HCT116 (cell line): ENCODE results near the gene COX7A2L. TPM values are rescaled to one million over a fixed set of nuclear protein-coding genes. Genes with fewer than 3 reads are reported as not detected.

ENCODE experiments used
- ATAC-seq: fragments of 200-7000 bp; cut with Tn5 transposase; 2 replicates; pipeline ENCODE4 v1.9.1; 2020; ENCODE audit warnings: mild to moderate bottlenecking, moderate library complexity
- BruUV-seq: library from RNA; stranded (reverse); fragments of 400-500 nt; replicated peaks from 2 replicates; lab custom pipeline; 2021; lab: Mats Ljungman, UMichigan
- CTCF ChIA-PET: fragments of 300-600 bp; sonication (Branson Sonifier 250); formaldehyde crosslinking; loops from one replicate; lab custom pipeline; 2021; ENCODE audit warnings: antibody characterized with exemption; lab: Charles Lee
- POLR2A ChIA-PET: fragments of 300-600, 350-600 bp; sonication (Branson Sonifier 250); formaldehyde crosslinking; loops from one replicate; lab custom pipeline; 2021; ENCODE audit warnings: antibody characterized with exemption; lab: Charles Lee
- RAD21 ChIA-PET, 2 experiments: fragments of 300-600 bp; sonication (Branson Sonifier 250); formaldehyde crosslinking; loops; one replicate each; lab custom pipeline; 2023; ENCODE audit warnings: low total read pairs in 2 of 2; ENCODE audit not compliant: uncharacterized antibody in 2 of 2, unreplicated experiment in 2 of 2, low non-redundant PET in 1 of 2; lab: Charles Lee
- DNase-seq: peaks from one replicate; pipeline ENCODE4 v3.0.0-alpha.2; 2010; ENCODE audit warnings: low read depth, low spot score
- H2AFZ ChIP-seq: fragments of 200-600 bp; shearing (Covaris generic), sonication (generic); 2 replicates; pipeline ENCODE4 v1.6.1; 2017; ENCODE audit warnings: low read depth, mixed run types, mixed read lengths, antibody characterized with exemption, low read length; ENCODE audit not compliant: poor library complexity, severe bottlenecking
- H3K27ac ChIP-seq: 2 replicates; pipeline ENCODE4 v1.5.1; 2012; ENCODE audit warnings: low read depth, low read length
- H3K27me3 ChIP-seq: fragments of 200-600 bp; sonication (generic); 2 replicates; pipeline ENCODE4 v1.6.1; 2016; ENCODE audit warnings: mixed run types, low read length, mixed read lengths; ENCODE audit not compliant: insufficient read depth
- H3K36me3 ChIP-seq, 2 experiments: fragments of 200-500 bp in 1 of 2; fragments of 200-600 bp in 1 of 2; sonication (Bioruptor generic) in 1 of 2; sonication (generic) in 1 of 2; 2 replicates each; pipeline versions ENCODE4 v1.5.1 to v1.6.1; 2014 to 2016; ENCODE audit warnings: low read length in 2 of 2, inconsistent platforms in 1 of 2, mixed read lengths in 1 of 2, mixed run types in 1 of 2; ENCODE audit not compliant: insufficient read depth in 2 of 2, control insufficient read depth in 1 of 2
- H3K4me1 ChIP-seq, 2 experiments: fragments of 200-600 bp in 1 of 2; sonication (generic) in 1 of 2; 2 replicates each; pipeline versions ENCODE4 v1.5.1 to v1.6.1; 2012 to 2017; ENCODE audit warnings: low read length in 2 of 2, inconsistent platforms in 1 of 2, mild to moderate bottlenecking in 1 of 2, mixed read lengths in 1 of 2, mixed run types in 1 of 2, moderate library complexity in 1 of 2; ENCODE audit not compliant: insufficient read depth in 2 of 2, control insufficient read depth in 1 of 2
- H3K4me2 ChIP-seq: fragments of 200-600 bp; sonication (generic); 2 replicates; pipeline ENCODE4 v1.6.1; 2017; ENCODE audit warnings: mixed run types, low read length, mixed read lengths
- H3K4me3 ChIP-seq, 2 experiments: fragments of 200-600 bp in 1 of 2; sonication (generic) in 1 of 2; replicated peaks in 1 of 2; 2 replicates each; pipeline ENCODE4 v1.5.1; 2011 to 2016; ENCODE audit warnings: low read length in 2 of 2, control low read depth in 1 of 2, low read depth in 1 of 2, mild to moderate bottlenecking in 1 of 2, mixed read lengths in 1 of 2, mixed run types in 1 of 2
- H3K79me2 ChIP-seq: fragments of 200-600 bp; sonication (generic); 2 replicates; pipeline ENCODE4 v1.6.1; 2017; ENCODE audit warnings: mild to moderate bottlenecking, mixed run types, low read length, moderate library complexity, mixed read lengths; ENCODE audit not compliant: insufficient read depth
- H3K9ac ChIP-seq: fragments of 200-600 bp; sonication (generic); 2 replicates; pipeline ENCODE4 v1.6.1; 2016; ENCODE audit warnings: low read length, mixed read lengths
- H3K9me2 ChIP-seq: fragments of 200-600 bp; sonication (generic), shearing (Covaris generic); 2 replicates; pipeline ENCODE4 v1.6.1; 2017; ENCODE audit warnings: mixed run types, mild to moderate bottlenecking, moderate library complexity; ENCODE audit not compliant: insufficient read depth
- H3K9me3 ChIP-seq, 2 experiments: fragments of 200-500 bp in 1 of 2; fragments of 200-600 bp in 1 of 2; sonication (Bioruptor generic) in 1 of 2; sonication (generic) in 1 of 2; 2 replicates each; pipeline ENCODE4 v1.6.1; 2014 to 2017; ENCODE audit warnings: low read length in 2 of 2, mixed read lengths in 2 of 2, inconsistent platforms in 1 of 2, low read depth in 1 of 2, mild to moderate bottlenecking in 1 of 2, mixed run types in 1 of 2, moderate library complexity in 1 of 2; ENCODE audit not compliant: control insufficient read depth in 1 of 2, insufficient read depth in 1 of 2
- H4K20me1 ChIP-seq: fragments of 200-600 bp; sonication (generic), shearing (Covaris generic); 2 replicates; pipeline ENCODE4 v1.6.1; 2017; ENCODE audit warnings: mixed run types, mild to moderate bottlenecking, moderate library complexity; ENCODE audit not compliant: insufficient read depth
- CBX3 ChIP-seq: IDR thresholded peaks from 2 replicates; pipeline ENCODE4 v1.6.1; 2012; ENCODE audit warnings: low read depth
- CEBPB ChIP-seq: IDR thresholded peaks from 2 replicates; pipeline ENCODE4 v1.6.1; 2012; ENCODE audit warnings: low read depth
- EZH2 ChIP-seq: fragments of 200-600 bp; sonication (generic); IDR thresholded peaks from 2 replicates; pipeline ENCODE4 v1.6.1; 2017; ENCODE audit warnings: antibody characterized with exemption, mixed run types
- EZH2phosphoT487 ChIP-seq: fragments of 200-600 bp; IDR thresholded peaks from 2 replicates; pipeline ENCODE4 v1.6.1; 2018; ENCODE audit warnings: antibody characterized with exemption, borderline replicate concordance
- FOSL1 ChIP-seq: IDR thresholded peaks from 2 replicates; pipeline ENCODE4 v1.6.1; 2012; ENCODE audit warnings: low read depth
- JUND ChIP-seq: IDR thresholded peaks from 2 replicates; pipeline ENCODE4 v1.6.1; 2012
- POLR2A ChIP-seq: IDR thresholded peaks from 2 replicates; pipeline ENCODE4 v1.7.0; 2011; ENCODE audit warnings: borderline replicate concordance; ENCODE audit not compliant: insufficient read depth, insufficient read length; ENCODE audit errors: extremely low read depth
- POLR2AphosphoS5 ChIP-seq: IDR thresholded peaks from 2 replicates; pipeline ENCODE4 v1.6.1; 2011; ENCODE audit warnings: mild to moderate bottlenecking, low read depth, low read length, moderate library complexity
- RAD21 ChIP-seq: IDR thresholded peaks from 2 replicates; pipeline ENCODE4 v1.6.1; 2012; ENCODE audit warnings: low read depth, mild to moderate bottlenecking
- SIN3A ChIP-seq: IDR thresholded peaks from 2 replicates; pipeline ENCODE4 v1.6.1; 2012; ENCODE audit warnings: low read depth
- SP1 ChIP-seq: IDR thresholded peaks from 2 replicates; pipeline ENCODE4 v1.6.1; 2012; ENCODE audit warnings: low read depth
- SRF ChIP-seq: IDR thresholded peaks from 2 replicates; pipeline ENCODE4 v1.6.1; 2012; ENCODE audit warnings: low read depth
- ZFX ChIP-seq: fragments of 450-650 bp; IDR thresholded peaks from 2 replicates; pipeline ENCODE4 v1.6.1; 2017
- ZNF274 ChIP-seq: fragments of 200-500 bp; sonication (Bioruptor generic); IDR thresholded peaks from 2 replicates; pipeline ENCODE4 v1.6.1; 2014; ENCODE audit warnings: mild to moderate bottlenecking, low read depth, low read length, inconsistent platforms
- intact Hi-C: fragments of 100-400 bp; cut with micrococcal nuclease; formaldehyde crosslinking; loops from 2 replicates; pipeline ENCODE4 v1.10.0; 2022
- total RNA-seq: library from RNA; stranded (reverse); gene quantifications from one replicate; pipeline ENCODE4 v1.2.1, GENCODE V29; 2021; ENCODE audit not compliant: unreplicated experiment
- TF ChIP-seq, protein P1 (sequence below): IDR thresholded peaks from 2 replicates; pipeline ENCODE4 v1.6.1; 2012
- TF ChIP-seq, protein P2 (sequence below): IDR thresholded peaks from 2 replicates; pipeline ENCODE4 v1.6.1; 2012; ENCODE audit warnings: low read depth
- TF ChIP-seq, protein P3 (sequence below), 3 experiments: fragments of 200-600 bp in 1 of 3; sonication (generic) in 1 of 3; IDR thresholded peaks in 2 of 3; conservative IDR thresholded peaks in 1 of 3; 2 replicates each; pipeline ENCODE4 v1.5.1; 2012 to 2017; ENCODE audit warnings: low read depth in 2 of 3, low read length in 2 of 3, antibody characterized with exemption in 1 of 3, borderline replicate concordance in 1 of 3, control low read depth in 1 of 3, mild to moderate bottlenecking in 1 of 3, mixed read lengths in 1 of 3, mixed run types in 1 of 3, moderate library complexity in 1 of 3; ENCODE audit not compliant: insufficient read depth in 1 of 3

COX7A2L gene
- total RNA-seq, 1 experiment from 2014 or later: 104 TPM

DNA sequence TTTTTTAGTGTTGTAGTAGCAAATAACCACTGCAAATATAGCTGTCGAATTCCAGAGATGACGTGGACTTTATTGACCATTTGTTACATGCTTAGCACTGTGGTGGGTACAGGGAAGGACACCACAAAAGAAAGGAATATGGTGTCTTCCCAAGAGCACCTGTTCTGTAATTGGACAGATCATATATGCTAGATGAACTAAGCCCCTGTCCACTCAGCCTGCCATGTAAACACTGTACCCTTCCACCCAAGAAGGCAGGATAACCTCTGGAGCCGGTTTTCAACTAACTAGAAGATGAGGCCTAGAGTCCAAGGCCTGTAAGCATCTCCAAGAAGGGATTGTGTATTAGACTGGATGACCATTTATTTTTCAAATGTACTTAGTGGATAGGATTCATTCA lies 44.1 kb downstream of the COX7A2L start:
- no peak overlapping the region for H3K4me3 ChIP-seq
- RAD21 ChIA-PET: no interaction called here

DNA sequence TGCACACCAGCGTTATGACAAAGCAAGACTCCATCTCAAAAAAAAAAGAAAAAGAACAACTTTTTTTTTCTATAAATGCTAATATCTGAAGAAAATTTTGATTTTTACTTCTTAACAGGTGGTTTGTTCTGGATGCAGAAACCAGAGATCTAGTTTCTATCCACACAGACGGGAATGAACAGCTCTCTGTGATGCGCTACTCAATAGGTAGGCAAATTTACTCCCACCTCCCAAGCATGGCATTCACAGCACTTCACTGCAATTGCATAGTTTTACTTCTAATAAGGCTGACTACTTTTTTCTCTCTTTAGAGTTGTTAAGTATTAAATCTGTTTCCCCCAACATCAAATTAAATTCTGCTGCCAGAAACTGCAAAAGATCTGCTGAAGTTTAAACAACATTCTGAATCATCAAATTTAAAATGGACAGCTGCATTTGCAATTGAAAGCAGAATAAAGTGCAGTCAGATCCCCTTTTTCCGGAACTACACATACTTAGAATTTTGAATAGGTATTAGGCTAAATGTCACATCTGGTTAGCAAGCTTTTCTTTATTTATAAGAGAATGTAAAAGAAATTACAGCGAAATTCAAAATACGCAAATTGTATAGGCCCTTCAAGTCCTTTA lies 45.1 kb downstream of the COX7A2L start:
- no peaks in the 10 kb centered on the region for H3K79me2 ChIP-seq
- H3K27ac ChIP-seq: no peak overlapping the region
- RAD21 ChIA-PET: no interaction called here
- no peak overlapping the region for H3K9ac ChIP-seq
- CTCF ChIA-PET: no interaction called here
- DNase-seq (no peak), ATAC-seq (no peak)
- no TSS peak for BruUV-seq
- no peaks in the 10 kb centered on the region for H4K20me1 ChIP-seq
- peaks cover 8 to 11% of the 10 kb centered on the region in 2 experiments; a peak in 1 of 4 replicates for H3K36me3 ChIP-seq
- H3K4me3 ChIP-seq: no peak overlapping the region
- no peaks in the 10 kb centered on the region for H3K9me2 ChIP-seq
- H3K4me2 ChIP-seq: no peak overlapping the region
- intact Hi-C loops: no loop called here
- H2AFZ ChIP-seq: no peak overlapping the region
- H3K9me3 ChIP-seq: no peaks in the 10 kb centered on the region
- POLR2A ChIA-PET: no interaction called here
- H3K4me1 ChIP-seq: peaks cover 0 to 3% of the 10 kb centered on the region in 2 experiments; a peak in 1 of 4 replicates
- H3K27me3 ChIP-seq: no peaks in the 10 kb centered on the region
- TF ChIP-seq, protein P1, sequence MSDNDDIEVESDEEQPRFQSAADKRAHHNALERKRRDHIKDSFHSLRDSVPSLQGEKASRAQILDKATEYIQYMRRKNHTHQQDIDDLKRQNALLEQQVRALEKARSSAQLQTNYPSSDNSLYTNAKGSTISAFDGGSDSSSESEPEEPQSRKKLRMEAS: no peak
- TF ChIP-seq, protein P2, sequence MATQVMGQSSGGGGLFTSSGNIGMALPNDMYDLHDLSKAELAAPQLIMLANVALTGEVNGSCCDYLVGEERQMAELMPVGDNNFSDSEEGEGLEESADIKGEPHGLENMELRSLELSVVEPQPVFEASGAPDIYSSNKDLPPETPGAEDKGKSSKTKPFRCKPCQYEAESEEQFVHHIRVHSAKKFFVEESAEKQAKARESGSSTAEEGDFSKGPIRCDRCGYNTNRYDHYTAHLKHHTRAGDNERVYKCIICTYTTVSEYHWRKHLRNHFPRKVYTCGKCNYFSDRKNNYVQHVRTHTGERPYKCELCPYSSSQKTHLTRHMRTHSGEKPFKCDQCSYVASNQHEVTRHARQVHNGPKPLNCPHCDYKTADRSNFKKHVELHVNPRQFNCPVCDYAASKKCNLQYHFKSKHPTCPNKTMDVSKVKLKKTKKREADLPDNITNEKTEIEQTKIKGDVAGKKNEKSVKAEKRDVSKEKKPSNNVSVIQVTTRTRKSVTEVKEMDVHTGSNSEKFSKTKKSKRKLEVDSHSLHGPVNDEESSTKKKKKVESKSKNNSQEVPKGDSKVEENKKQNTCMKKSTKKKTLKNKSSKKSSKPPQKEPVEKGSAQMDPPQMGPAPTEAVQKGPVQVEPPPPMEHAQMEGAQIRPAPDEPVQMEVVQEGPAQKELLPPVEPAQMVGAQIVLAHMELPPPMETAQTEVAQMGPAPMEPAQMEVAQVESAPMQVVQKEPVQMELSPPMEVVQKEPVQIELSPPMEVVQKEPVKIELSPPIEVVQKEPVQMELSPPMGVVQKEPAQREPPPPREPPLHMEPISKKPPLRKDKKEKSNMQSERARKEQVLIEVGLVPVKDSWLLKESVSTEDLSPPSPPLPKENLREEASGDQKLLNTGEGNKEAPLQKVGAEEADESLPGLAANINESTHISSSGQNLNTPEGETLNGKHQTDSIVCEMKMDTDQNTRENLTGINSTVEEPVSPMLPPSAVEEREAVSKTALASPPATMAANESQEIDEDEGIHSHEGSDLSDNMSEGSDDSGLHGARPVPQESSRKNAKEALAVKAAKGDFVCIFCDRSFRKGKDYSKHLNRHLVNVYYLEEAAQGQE: no peak
- TF ChIP-seq POLR2A (no peak), CEBPB (no peak), ZFX (no peak), JUND (no peak), SP1 (no peak), EZH2 (no peak), RAD21 (no peak), FOSL1 (no peak), SIN3A (no peak), POLR2AphosphoS5 (no peak)
- TF ChIP-seq, protein P3, sequence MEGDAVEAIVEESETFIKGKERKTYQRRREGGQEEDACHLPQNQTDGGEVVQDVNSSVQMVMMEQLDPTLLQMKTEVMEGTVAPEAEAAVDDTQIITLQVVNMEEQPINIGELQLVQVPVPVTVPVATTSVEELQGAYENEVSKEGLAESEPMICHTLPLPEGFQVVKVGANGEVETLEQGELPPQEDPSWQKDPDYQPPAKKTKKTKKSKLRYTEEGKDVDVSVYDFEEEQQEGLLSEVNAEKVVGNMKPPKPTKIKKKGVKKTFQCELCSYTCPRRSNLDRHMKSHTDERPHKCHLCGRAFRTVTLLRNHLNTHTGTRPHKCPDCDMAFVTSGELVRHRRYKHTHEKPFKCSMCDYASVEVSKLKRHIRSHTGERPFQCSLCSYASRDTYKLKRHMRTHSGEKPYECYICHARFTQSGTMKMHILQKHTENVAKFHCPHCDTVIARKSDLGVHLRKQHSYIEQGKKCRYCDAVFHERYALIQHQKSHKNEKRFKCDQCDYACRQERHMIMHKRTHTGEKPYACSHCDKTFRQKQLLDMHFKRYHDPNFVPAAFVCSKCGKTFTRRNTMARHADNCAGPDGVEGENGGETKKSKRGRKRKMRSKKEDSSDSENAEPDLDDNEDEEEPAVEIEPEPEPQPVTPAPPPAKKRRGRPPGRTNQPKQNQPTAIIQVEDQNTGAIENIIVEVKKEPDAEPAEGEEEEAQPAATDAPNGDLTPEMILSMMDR (IDR thresholded peaks at IDR 0.05 in 2 of 3, conservative IDR thresholded peaks at IDR 0.05 in 1 of 3; ENCODE audit: borderline replicate concordance in 1 of 3, insufficient read depth in 1 of 3, low read depth in 2 of 3, low read length in 2 of 3): no peak

More for the DNA sequence above, 44.1 kb downstream of the COX7A2L start:
- no peaks in the 10 kb centered on the region for H3K79me2 ChIP-seq
- no peak for ATAC-seq
- BruUV-seq: no TSS peak
- no peak overlapping the region for H3K9ac ChIP-seq
- TF ChIP-seq SRF (no peak), SIN3A (no peak), POLR2AphosphoS5 (no peak), FOSL1 (no peak), CEBPB (no peak), ZFX (no peak), ZNF274 (no peak), EZH2phosphoT487 (no peak), CBX3 (no peak)
- no peak overlapping the region for H3K27ac ChIP-seq
- H4K20me1 ChIP-seq: no peaks in the 10 kb centered on the region
- H2AFZ ChIP-seq: no peak overlapping the region
- no peak overlapping the region for H3K4me2 ChIP-seq
- H3K36me3 ChIP-seq: peaks cover 8 to 11% of the 10 kb centered on the region in 2 experiments; a peak in 1 of 4 replicates
- ChIA-PET POLR2A (no interaction called here), CTCF (no interaction called here)
- H3K9me2 ChIP-seq: no peaks in the 10 kb centered on the region
- intact Hi-C loops: no loop called here
- no peaks in the 10 kb centered on the region for H3K9me3 ChIP-seq
- no peaks in the 10 kb centered on the region for H3K27me3 ChIP-seq
- no peaks in the 10 kb centered on the region for H3K4me1 ChIP-seq
- DNase-seq: no peak
